H9 (cell line): Measurements from ENCODE around the gene ZNF786. TPM values are rescaled to one million over a fixed set of nuclear protein-coding genes. Genes with fewer than 3 reads are reported as not detected.

ENCODE experiments used
- DNase-seq: peaks from one replicate; pipeline ENCODE4 v3.0.0-alpha.2; 2017
- H2AFZ ChIP-seq: one replicate; pipeline ENCODE4 v1.6.1; 2013; ENCODE audit warnings: mild to moderate bottlenecking, low read length, control low read depth, moderate library complexity
- H2AK5ac ChIP-seq: 2 replicates; pipeline ENCODE4 v1.6.1; 2013; ENCODE audit warnings: low read length, control low read depth, mixed read lengths; ENCODE audit not compliant: insufficient read length
- H2BK120ac ChIP-seq: one replicate; pipeline ENCODE4 v1.6.1; 2013; ENCODE audit warnings: low read depth, mild to moderate bottlenecking, low read length, control low read depth, inconsistent platforms; ENCODE audit not compliant: poor library complexity, severe bottlenecking
- H2BK12ac ChIP-seq: 2 replicates; pipeline ENCODE4 v1.6.1; 2013; ENCODE audit warnings: low read length, control low read depth, mixed read lengths, low read depth; ENCODE audit not compliant: insufficient read length
- H2BK15ac ChIP-seq: 2 replicates; pipeline ENCODE4 v1.6.1; 2013; ENCODE audit warnings: low read depth, low read length, control low read depth
- H2BK20ac ChIP-seq: one replicate; pipeline ENCODE4 v1.6.1; 2013; ENCODE audit warnings: low read depth, mild to moderate bottlenecking, low read length, control low read depth, inconsistent platforms; ENCODE audit not compliant: poor library complexity, severe bottlenecking
- H2BK5ac ChIP-seq: 2 replicates; pipeline ENCODE4 v1.6.1; 2013; ENCODE audit warnings: low read length, control low read depth, mixed read lengths; ENCODE audit not compliant: insufficient read length
- H3K14ac ChIP-seq: 2 replicates; pipeline ENCODE4 v1.6.1; 2013; ENCODE audit warnings: low read length, control low read depth; ENCODE audit not compliant: insufficient read depth
- H3K18ac ChIP-seq: 2 replicates; pipeline ENCODE4 v1.6.1; 2013; ENCODE audit warnings: low read depth, mild to moderate bottlenecking, mixed read lengths, low read length, control low read depth; ENCODE audit not compliant: insufficient read length
- H3K23ac ChIP-seq: 2 replicates; pipeline ENCODE4 v1.6.1; 2013; ENCODE audit warnings: low read length, control low read depth, mixed read lengths, low read depth; ENCODE audit not compliant: insufficient read length
- H3K23me2 ChIP-seq: 2 replicates; pipeline ENCODE4 v1.6.1; 2013; ENCODE audit warnings: low read depth, mild to moderate bottlenecking, mixed read lengths, low read length, control low read depth; ENCODE audit not compliant: insufficient read length, poor library complexity, severe bottlenecking
- H3K27ac ChIP-seq: 2 replicates; pipeline ENCODE4 v1.5.1; 2013; ENCODE audit warnings: low read length, control low read depth, mixed read lengths, low read depth; ENCODE audit not compliant: insufficient read length
- H3K27me3 ChIP-seq: 2 replicates; pipeline ENCODE4 v1.6.1; 2013; ENCODE audit warnings: low read length, control low read depth, inconsistent platforms; ENCODE audit not compliant: insufficient read depth
- H3K4ac ChIP-seq: 2 replicates; pipeline ENCODE4 v1.6.1; 2013; ENCODE audit warnings: low read depth, mild to moderate bottlenecking, control low read depth, inconsistent platforms, low read length, moderate library complexity
- H3K4me1 ChIP-seq: 2 replicates; pipeline ENCODE4 v1.6.1; 2013; ENCODE audit warnings: low read length, control low read depth, inconsistent platforms; ENCODE audit not compliant: insufficient read depth
- H3K4me2 ChIP-seq: 2 replicates; pipeline ENCODE4 v1.6.1; 2013; ENCODE audit warnings: low read length, control low read depth, mixed read lengths; ENCODE audit not compliant: insufficient read length, insufficient read depth
- H3K56ac ChIP-seq: 2 replicates; pipeline ENCODE4 v1.6.1; 2013; ENCODE audit warnings: low read depth, mild to moderate bottlenecking, mixed read lengths, low read length, control low read depth; ENCODE audit not compliant: insufficient read length
- H3K79me1 ChIP-seq: 2 replicates; pipeline ENCODE4 v1.6.1; 2013; ENCODE audit warnings: low read depth, mild to moderate bottlenecking, moderate library complexity, low read length, control low read depth, inconsistent platforms; ENCODE audit not compliant: insufficient read depth, poor library complexity, severe bottlenecking
- H3K79me2 ChIP-seq: 2 replicates; pipeline ENCODE4 v1.6.1; 2013; ENCODE audit warnings: low read length, control low read depth, inconsistent platforms; ENCODE audit not compliant: insufficient read depth
- H3K9ac ChIP-seq: 2 replicates; pipeline ENCODE4 v1.6.1; 2013; ENCODE audit warnings: low read length, control low read depth, mixed read lengths; ENCODE audit not compliant: insufficient read length; ENCODE audit errors: extremely low read depth
- H3K9me3 ChIP-seq: one replicate; pipeline ENCODE4 v1.6.1; 2013; ENCODE audit warnings: low read depth, low read length, inconsistent platforms; ENCODE audit not compliant: control insufficient read depth
- H3T11ph ChIP-seq: one replicate; pipeline ENCODE4 v1.6.1; 2013; ENCODE audit warnings: mild to moderate bottlenecking, low read length, control low read depth, inconsistent platforms
- H4K20me1 ChIP-seq: one replicate; pipeline ENCODE4 v1.6.1; 2013; ENCODE audit not compliant: control insufficient read depth, insufficient read length, insufficient read depth
- H4K5ac ChIP-seq: 2 replicates; pipeline ENCODE4 v1.6.1; 2013; ENCODE audit warnings: low read depth, mild to moderate bottlenecking, mixed read lengths, low read length, control low read depth; ENCODE audit not compliant: insufficient read length
- H4K8ac ChIP-seq: replicated peaks from 2 replicates; pipeline ENCODE4 v1.6.1; 2013; ENCODE audit warnings: low read length, control low read depth, mixed read lengths, low read depth; ENCODE audit not compliant: insufficient read length
- H4K91ac ChIP-seq: 2 replicates; pipeline ENCODE4 v1.6.1; 2013; ENCODE audit warnings: low read depth, mild to moderate bottlenecking, moderate library complexity, mixed read lengths, low read length, control low read depth; ENCODE audit not compliant: insufficient read length
- H3K27ac Mint-ChIP-seq, 3 experiments: 2 replicates in 2 of 3; 3 replicates in 1 of 3; pipeline ENCODE4 v1.8.0; 2020 to 2021; ENCODE audit warnings: mixed read lengths in 3 of 3, mild to moderate bottlenecking in 1 of 3, moderate library complexity in 1 of 3
- H3K27me3 Mint-ChIP-seq: 2 replicates; pipeline ENCODE4 v1.8.0; 2021; ENCODE audit warnings: low read depth, mild to moderate bottlenecking, moderate library complexity, mixed read lengths
- H3K36me3 Mint-ChIP-seq, 3 experiments: 2 replicates in 2 of 3; 3 replicates in 1 of 3; pipeline ENCODE4 v1.8.0; 2020 to 2021; ENCODE audit warnings: low read depth in 3 of 3, mixed read lengths in 3 of 3; ENCODE audit not compliant: insufficient read depth in 1 of 3
- H3K4me1 Mint-ChIP-seq, 2 experiments: 2 replicates each; pipeline ENCODE4 v1.8.0; 2020; ENCODE audit warnings: mixed read lengths in 2 of 2
- H3K4me3 Mint-ChIP-seq, 2 experiments: 2 replicates in 1 of 2; 3 replicates in 1 of 2; pipeline ENCODE4 v1.8.0; 2020 to 2021; ENCODE audit warnings: mild to moderate bottlenecking in 2 of 2, mixed read lengths in 2 of 2, moderate library complexity in 1 of 2
- H3K9me3 Mint-ChIP-seq, 2 experiments: 2 replicates in 1 of 2; 3 replicates in 1 of 2; pipeline ENCODE4 v1.8.0; 2020; ENCODE audit warnings: mild to moderate bottlenecking in 2 of 2, mixed read lengths in 2 of 2, moderate library complexity in 1 of 2
- WGBS: extraction: QIAGEN DNeasy Blood & Tissue Kit; methylation state at CpG from one replicate; pipeline ENCODE4 v1.1.7; 2013; ENCODE audit warnings: missing lambda C conversion rate, low lambda C conversion rate, mixed read lengths; ENCODE audit not compliant: insufficient read length; ENCODE audit errors: extremely low coverage; 5-methylcytosine and 5-hydroxymethylcytosine counted together
- total RNA-seq: library from RNA; stranded (reverse); gene quantifications from 2 replicates; pipeline ENCODE4 v1.2.1, GENCODE V29; 2021
- TF ChIP-seq, protein P1 (sequence below): fragments of 200-600 bp; sonication (generic); conservative IDR thresholded peaks from 3 replicates; pipeline ENCODE4 v1.8.0; 2021; ENCODE audit warnings: antibody characterized with exemption, mild to moderate bottlenecking

The ZNF786 gene
- total RNA-seq, 1 experiment from 2014 or later: 25.1 TPM

DNA sequence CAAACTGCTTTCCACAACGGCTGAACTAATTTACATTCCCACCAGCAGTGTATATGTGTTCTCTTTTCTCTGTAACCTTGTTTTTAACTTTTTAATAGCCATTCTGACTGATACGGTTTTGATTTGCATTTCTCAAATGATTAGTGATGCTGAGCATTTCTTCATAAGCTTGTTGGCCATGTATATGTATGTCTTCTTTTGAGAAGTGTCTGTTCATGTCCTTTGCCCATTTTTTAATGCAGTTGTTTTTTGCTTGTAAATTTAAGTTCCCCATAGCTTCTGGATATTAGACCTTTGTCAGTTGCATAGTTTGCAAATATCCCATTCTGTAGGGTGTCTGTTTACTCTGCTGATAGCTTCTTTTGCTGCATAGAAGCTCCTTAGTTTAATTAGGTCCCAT lies 6.1 kb downstream of the ZNF786 start:
- Histone ChIP-seq H2BK5ac (no peak overlapping the region), H3K79me2 (peaks cover 2% of the 10 kb centered on the region; the same call in 1 of the 2 replicates)
- peaks cover 30 to 31% of the 10 kb centered on the region in 2 experiments for H3K9me3 Mint-ChIP-seq

More for the DNA sequence above, 6.1 kb downstream of the ZNF786 start:
- Histone ChIP-seq H4K8ac (no peak overlapping the region), H4K91ac (no peak overlapping the region), H3K4me1 (0 out of 2 replicates have a peak, but pooled peaks cover 2% of the 10 kb centered on the region), H3K23me2 (no peaks in the 10 kb centered on the region), H4K5ac (no peak overlapping the region), H3K23ac (no peak overlapping the region), H3K4me2 (no peak overlapping the region), H3K14ac (no peak overlapping the region), H2BK20ac (no peak overlapping the region), H3K18ac (no peak overlapping the region), H2BK15ac (no peak overlapping the region), H3T11ph (no peak overlapping the region), H3K9ac (no peak overlapping the region), H3K79me1 (peaks cover 7% of the 10 kb centered on the region), H3K27ac (no peak overlapping the region), H2AK5ac (no peak overlapping the region), H3K9me3 (no peaks in the 10 kb centered on the region), H4K20me1 (no peaks in the 10 kb centered on the region), H2BK12ac (no peak overlapping the region), H2AFZ (no peak overlapping the region), H3K56ac (no peak overlapping the region), H3K4ac (no peak overlapping the region), H3K27me3 (no peaks in the 10 kb centered on the region), H2BK120ac (no peak overlapping the region)
- no peak for DNase-seq
- H3K4me1 Mint-ChIP-seq: peaks cover 3 to 8% of the 10 kb centered on the region in 2 experiments; a peak in 3 of 4 replicates
- no peak overlapping the region for H3K4me3 Mint-ChIP-seq
- peaks cover 54 to 59% (median 57%) of the 10 kb centered on the region in 3 experiments for H3K36me3 Mint-ChIP-seq
- no CpG with 5 or more reads among the region's 2 CpGs for WGBS
- no peaks in the 10 kb centered on the region for H3K27me3 Mint-ChIP-seq
- TF ChIP-seq, protein P1, sequence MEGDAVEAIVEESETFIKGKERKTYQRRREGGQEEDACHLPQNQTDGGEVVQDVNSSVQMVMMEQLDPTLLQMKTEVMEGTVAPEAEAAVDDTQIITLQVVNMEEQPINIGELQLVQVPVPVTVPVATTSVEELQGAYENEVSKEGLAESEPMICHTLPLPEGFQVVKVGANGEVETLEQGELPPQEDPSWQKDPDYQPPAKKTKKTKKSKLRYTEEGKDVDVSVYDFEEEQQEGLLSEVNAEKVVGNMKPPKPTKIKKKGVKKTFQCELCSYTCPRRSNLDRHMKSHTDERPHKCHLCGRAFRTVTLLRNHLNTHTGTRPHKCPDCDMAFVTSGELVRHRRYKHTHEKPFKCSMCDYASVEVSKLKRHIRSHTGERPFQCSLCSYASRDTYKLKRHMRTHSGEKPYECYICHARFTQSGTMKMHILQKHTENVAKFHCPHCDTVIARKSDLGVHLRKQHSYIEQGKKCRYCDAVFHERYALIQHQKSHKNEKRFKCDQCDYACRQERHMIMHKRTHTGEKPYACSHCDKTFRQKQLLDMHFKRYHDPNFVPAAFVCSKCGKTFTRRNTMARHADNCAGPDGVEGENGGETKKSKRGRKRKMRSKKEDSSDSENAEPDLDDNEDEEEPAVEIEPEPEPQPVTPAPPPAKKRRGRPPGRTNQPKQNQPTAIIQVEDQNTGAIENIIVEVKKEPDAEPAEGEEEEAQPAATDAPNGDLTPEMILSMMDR: no peak
- H3K27ac Mint-ChIP-seq: no peak overlapping the region
